Measurements from ENCODE around the gene GPC6. TPM values are rescaled to one million over a fixed set of nuclear protein-coding genes. Genes with fewer than 3 reads are reported as not detected.

Gene GPC6
- polyA plus RNA-seq, 2 donors: 0.16 to 0.22 TPM

- Histone ChIP-seq H3K27me3 (ENCODE audit: control insufficient read depth in 1 of 2, insufficient read depth in 2 of 2, low read length in 2 of 2) (no peaks in the 10 kb centered on the region), H3K27ac (ENCODE audit: low read depth in 2 of 2, low read length in 1 of 2) (no peak overlapping the region), H3K36me3 (ENCODE audit: control insufficient read depth in 2 of 2, insufficient read depth in 2 of 2, low read length in 1 of 2) (no peaks in the 10 kb centered on the region), H3K4me1 (ENCODE audit: control insufficient read depth in 2 of 2, insufficient read depth in 2 of 2, low read length in 1 of 2) (no peaks in the 10 kb centered on the region), H3K9me3 (ENCODE audit: control insufficient read depth in 2 of 2, insufficient read depth in 1 of 2, low read depth in 1 of 2, low read length in 1 of 2) (no peaks in the 10 kb centered on the region), H3K4me3 (ENCODE audit: low read depth in 1 of 2, low read length in 2 of 2) (no peak overlapping the region)
- 62 to 72% methylated on average over 3 of the region's 3 CpGs for WGBS, 2 donors
Observed at GRCh38 chr13:93344048-93344705, 117.6 kb downstream of the GPC6 start.

GRCh38 chr13:93345024-93345423 is 118.4 kb downstream of the GPC6 start:
- Histone ChIP-seq H3K4me1 (ENCODE audit: control insufficient read depth in 2 of 2, insufficient read depth in 2 of 2, low read length in 1 of 2) (no peaks in the 10 kb centered on the region), H3K27ac (ENCODE audit: low read depth in 2 of 2, low read length in 1 of 2) (no peak overlapping the region), H3K36me3 (ENCODE audit: control insufficient read depth in 2 of 2, insufficient read depth in 2 of 2, low read length in 1 of 2) (no peaks in the 10 kb centered on the region), H3K27me3 (ENCODE audit: control insufficient read depth in 1 of 2, insufficient read depth in 2 of 2, low read length in 2 of 2) (no peaks in the 10 kb centered on the region), H3K4me3 (ENCODE audit: low read depth in 1 of 2, low read length in 2 of 2) (no peak overlapping the region), H3K9me3 (ENCODE audit: control insufficient read depth in 2 of 2, insufficient read depth in 1 of 2, low read depth in 1 of 2, low read length in 1 of 2) (no peaks in the 10 kb centered on the region)

DNA sequence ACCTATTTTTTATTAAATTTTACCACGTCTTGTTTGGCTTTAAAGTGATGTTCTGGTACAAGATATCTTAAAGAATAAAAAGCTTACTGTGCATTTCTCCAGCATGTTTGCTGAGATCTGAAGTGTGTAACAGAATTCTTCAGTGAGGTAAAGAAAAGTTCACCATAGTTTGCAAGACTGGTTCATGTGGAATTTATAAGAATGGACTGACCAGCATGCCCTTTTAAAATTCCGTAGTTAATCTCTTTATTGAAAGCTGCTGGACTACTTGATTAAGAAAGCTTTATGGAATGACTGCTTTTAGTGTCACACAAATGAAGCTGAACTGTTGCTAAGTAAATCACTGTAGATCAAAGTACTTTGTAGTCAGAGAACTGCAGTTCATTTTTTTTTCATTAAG is 119.2 kb downstream of the GPC6 start:
- H3K27me3 ChIP-seq (ENCODE audit: control insufficient read depth in 1 of 2, insufficient read depth in 2 of 2, low read length in 2 of 2): no peaks in the 10 kb centered on the region
- no peaks in the 10 kb centered on the region for H3K4me1 ChIP-seq (ENCODE audit: control insufficient read depth in 2 of 2, insufficient read depth in 2 of 2, low read length in 1 of 2)
- 36 to 52% methylated on average over 2 of the region's 2 CpGs for whole genome bisulfite sequencing, 2 donors
- H3K4me3 ChIP-seq (ENCODE audit: low read depth in 1 of 2, low read length in 2 of 2): no peak overlapping the region
- H3K36me3 ChIP-seq (ENCODE audit: control insufficient read depth in 2 of 2, insufficient read depth in 2 of 2, low read length in 1 of 2): no peaks in the 10 kb centered on the region
- no peak overlapping the region for H3K27ac ChIP-seq (ENCODE audit: low read depth in 2 of 2, low read length in 1 of 2)
- no peaks in the 10 kb centered on the region for H3K9me3 ChIP-seq (ENCODE audit: control insufficient read depth in 2 of 2, insufficient read depth in 1 of 2, low read depth in 1 of 2, low read length in 1 of 2)

DNA sequence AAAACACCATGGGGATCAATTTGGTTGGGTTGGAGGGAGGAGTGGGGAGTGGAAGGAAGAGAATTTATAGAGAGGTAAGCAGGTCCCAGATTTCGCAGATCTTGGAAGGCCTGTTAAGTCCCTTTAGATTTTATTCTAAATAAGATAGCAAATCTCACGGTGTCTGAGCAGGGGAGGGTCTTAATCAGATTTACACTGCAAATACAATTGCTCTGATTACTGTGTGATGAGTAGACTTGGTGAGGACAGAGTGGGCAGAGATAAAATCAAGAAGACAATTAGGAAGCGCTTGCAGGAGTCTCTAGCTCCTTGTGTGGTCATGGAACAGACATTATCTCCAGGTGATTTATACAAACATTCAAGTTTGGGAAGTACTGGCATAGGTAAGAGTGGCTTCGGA is 126.0 kb downstream of the GPC6 start:
- Histone ChIP-seq H3K27me3 (ENCODE audit: control insufficient read depth in 1 of 2, insufficient read depth in 2 of 2, low read length in 2 of 2) (no peaks in the 10 kb centered on the region), H3K27ac (ENCODE audit: low read depth in 2 of 2, low read length in 1 of 2) (no peak overlapping the region), H3K9me3 (ENCODE audit: control insufficient read depth in 2 of 2, insufficient read depth in 1 of 2, low read depth in 1 of 2, low read length in 1 of 2) (no peaks in the 10 kb centered on the region), H3K36me3 (ENCODE audit: control insufficient read depth in 2 of 2, insufficient read depth in 2 of 2, low read length in 1 of 2) (no peaks in the 10 kb centered on the region), H3K4me3 (ENCODE audit: low read depth in 1 of 2, low read length in 2 of 2) (no peak overlapping the region), H3K4me1 (ENCODE audit: control insufficient read depth in 2 of 2, insufficient read depth in 2 of 2, low read length in 1 of 2) (no peaks in the 10 kb centered on the region)
- 88 to 90% methylated on average over 4 of the region's 4 CpGs for WGBS, 2 donors

GRCh38 chr13:93355094-93355493 is 128.5 kb downstream of the GPC6 start:
- H3K9me3 ChIP-seq (ENCODE audit: control insufficient read depth in 2 of 2, insufficient read depth in 1 of 2, low read depth in 1 of 2, low read length in 1 of 2): no peaks in the 10 kb centered on the region
- H3K27me3 ChIP-seq (ENCODE audit: control insufficient read depth in 1 of 2, insufficient read depth in 2 of 2, low read length in 2 of 2): no peaks in the 10 kb centered on the region
- H3K4me3 ChIP-seq (ENCODE audit: low read depth in 1 of 2, low read length in 2 of 2): no peak overlapping the region
- 67 to 71% methylated on average over 3 of the region's 3 CpGs for WGBS, 2 donors
- no peaks in the 10 kb centered on the region for H3K36me3 ChIP-seq (ENCODE audit: control insufficient read depth in 2 of 2, insufficient read depth in 2 of 2, low read length in 1 of 2)
- H3K27ac ChIP-seq (ENCODE audit: low read depth in 2 of 2, low read length in 1 of 2): no peak overlapping the region
- no peaks in the 10 kb centered on the region for H3K4me1 ChIP-seq (ENCODE audit: control insufficient read depth in 2 of 2, insufficient read depth in 2 of 2, low read length in 1 of 2)

GRCh38 chr13:93356469-93356868 is 129.9 kb downstream of the GPC6 start:
- no peaks in the 10 kb centered on the region for H3K27me3 ChIP-seq (ENCODE audit: control insufficient read depth in 1 of 2, insufficient read depth in 2 of 2, low read length in 2 of 2)
- no peaks in the 10 kb centered on the region for H3K36me3 ChIP-seq (ENCODE audit: control insufficient read depth in 2 of 2, insufficient read depth in 2 of 2, low read length in 1 of 2)
- H3K9me3 ChIP-seq (ENCODE audit: control insufficient read depth in 2 of 2, insufficient read depth in 1 of 2, low read depth in 1 of 2, low read length in 1 of 2): no peaks in the 10 kb centered on the region
- no peak overlapping the region for H3K4me3 ChIP-seq (ENCODE audit: low read depth in 1 of 2, low read length in 2 of 2)
- 72 to 73% methylated on average over 3 of the region's 3 CpGs for WGBS, 2 donors
- no peaks in the 10 kb centered on the region for H3K4me1 ChIP-seq (ENCODE audit: control insufficient read depth in 2 of 2, insufficient read depth in 2 of 2, low read length in 1 of 2)
- H3K27ac ChIP-seq (ENCODE audit: low read depth in 2 of 2, low read length in 1 of 2): no peak overlapping the region

GRCh38 chr13:93360021-93360420 is 133.4 kb downstream of the GPC6 start:
- no peak overlapping the region for H3K27ac ChIP-seq (ENCODE audit: low read depth in 2 of 2, low read length in 1 of 2)
- H3K4me3 ChIP-seq (ENCODE audit: low read depth in 1 of 2, low read length in 2 of 2): no peak overlapping the region
- 84 to 86% methylated on average over 4 of the region's 4 CpGs for WGBS, 2 donors
- H3K4me1 ChIP-seq (ENCODE audit: control insufficient read depth in 2 of 2, insufficient read depth in 2 of 2, low read length in 1 of 2): no peaks in the 10 kb centered on the region
- H3K9me3 ChIP-seq (ENCODE audit: control insufficient read depth in 2 of 2, insufficient read depth in 1 of 2, low read depth in 1 of 2, low read length in 1 of 2): no peaks in the 10 kb centered on the region
- H3K36me3 ChIP-seq (ENCODE audit: control insufficient read depth in 2 of 2, insufficient read depth in 2 of 2, low read length in 1 of 2): no peaks in the 10 kb centered on the region
- no peaks in the 10 kb centered on the region for H3K27me3 ChIP-seq (ENCODE audit: control insufficient read depth in 1 of 2, insufficient read depth in 2 of 2, low read length in 2 of 2)

- Histone ChIP-seq H3K27ac (ENCODE audit: low read depth in 2 of 2, low read length in 1 of 2) (no peak overlapping the region), H3K4me3 (ENCODE audit: low read depth in 1 of 2, low read length in 2 of 2) (no peak overlapping the region), H3K4me1 (ENCODE audit: control insufficient read depth in 2 of 2, insufficient read depth in 2 of 2, low read length in 1 of 2) (no peaks in the 10 kb centered on the region), H3K9me3 (ENCODE audit: control insufficient read depth in 2 of 2, insufficient read depth in 1 of 2, low read depth in 1 of 2, low read length in 1 of 2) (no peaks in the 10 kb centered on the region), H3K27me3 (ENCODE audit: control insufficient read depth in 1 of 2, insufficient read depth in 2 of 2, low read length in 2 of 2) (no peaks in the 10 kb centered on the region), H3K36me3 (ENCODE audit: control insufficient read depth in 2 of 2, insufficient read depth in 2 of 2, low read length in 1 of 2) (no peaks in the 10 kb centered on the region)
- 31 to 35% methylated on average over 3 of the region's 3 CpGs for WGBS, 2 donors
Observed at GRCh38 chr13:93361703-93362102, 135.1 kb downstream of the GPC6 start.

GRCh38 chr13:93364166-93364565 is 137.6 kb downstream of the GPC6 start:
- H3K36me3 ChIP-seq (ENCODE audit: control insufficient read depth in 2 of 2, insufficient read depth in 2 of 2, low read length in 1 of 2): no peaks in the 10 kb centered on the region
- H3K9me3 ChIP-seq (ENCODE audit: control insufficient read depth in 2 of 2, insufficient read depth in 1 of 2, low read depth in 1 of 2, low read length in 1 of 2): no peaks in the 10 kb centered on the region
- H3K4me1 ChIP-seq (ENCODE audit: control insufficient read depth in 2 of 2, insufficient read depth in 2 of 2, low read length in 1 of 2): no peaks in the 10 kb centered on the region
- no peak overlapping the region for H3K4me3 ChIP-seq (ENCODE audit: low read depth in 1 of 2, low read length in 2 of 2)
- H3K27ac ChIP-seq (ENCODE audit: low read depth in 2 of 2, low read length in 1 of 2): no peak overlapping the region
- H3K27me3 ChIP-seq (ENCODE audit: control insufficient read depth in 1 of 2, insufficient read depth in 2 of 2, low read length in 2 of 2): no peaks in the 10 kb centered on the region
- WGBS, 2 donors: 72 to 79% methylated on average over 5 of the region's 5 CpGs

DNA sequence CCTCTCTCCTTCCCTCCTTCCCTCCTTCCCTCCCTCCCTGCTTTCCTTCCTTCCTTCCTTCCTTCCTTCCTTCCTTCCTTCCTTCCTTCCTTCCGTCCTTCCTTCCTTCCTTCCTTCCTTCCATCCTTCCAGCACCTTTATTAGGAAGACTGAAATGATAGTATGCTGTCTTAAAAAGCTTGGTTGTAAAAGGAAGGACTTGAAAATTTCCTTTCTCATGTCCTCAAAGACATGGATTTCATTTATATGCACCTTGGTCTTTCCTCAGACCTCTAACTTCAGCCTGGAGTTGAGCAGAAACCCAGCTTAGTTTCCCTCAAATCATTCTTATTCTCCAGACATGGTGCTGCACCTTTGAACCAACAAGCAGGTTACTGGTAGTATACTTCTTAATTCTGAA is 141.7 kb downstream of the GPC6 start:
- Histone ChIP-seq H3K9me3 (ENCODE audit: control insufficient read depth in 2 of 2, insufficient read depth in 1 of 2, low read depth in 1 of 2, low read length in 1 of 2) (no peaks in the 10 kb centered on the region), H3K27me3 (ENCODE audit: control insufficient read depth in 1 of 2, insufficient read depth in 2 of 2, low read length in 2 of 2) (no peaks in the 10 kb centered on the region), H3K36me3 (ENCODE audit: control insufficient read depth in 2 of 2, insufficient read depth in 2 of 2, low read length in 1 of 2) (no peaks in the 10 kb centered on the region), H3K27ac (ENCODE audit: low read depth in 2 of 2, low read length in 1 of 2) (no peak overlapping the region), H3K4me1 (ENCODE audit: control insufficient read depth in 2 of 2, insufficient read depth in 2 of 2, low read length in 1 of 2) (no peaks in the 10 kb centered on the region), H3K4me3 (ENCODE audit: low read depth in 1 of 2, low read length in 2 of 2) (no peak overlapping the region)
- no CpG with 5 or more reads among the region's 1 CpG for WGBS, 2 donors
